ENCODE results near the gene TSG101.

DNA sequence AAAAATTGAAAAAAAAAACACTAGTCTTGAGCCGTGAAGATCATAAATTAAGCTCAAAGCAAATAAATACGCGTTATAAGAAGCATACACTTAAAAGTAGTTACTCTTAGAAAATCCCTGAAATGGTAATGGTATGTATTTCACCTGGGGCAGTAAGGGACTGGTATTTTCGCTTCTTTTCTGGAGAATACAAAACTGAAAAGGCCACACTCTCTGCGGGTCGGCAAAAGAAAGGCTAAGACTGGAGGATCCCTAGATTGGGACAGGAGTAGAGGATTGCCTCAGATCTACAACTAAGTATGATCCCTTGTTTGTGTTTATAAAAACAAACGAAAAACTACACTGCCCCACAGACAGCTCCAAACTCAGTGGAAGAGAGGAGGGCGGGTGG is 617 bp downstream of the TSG101 start:
- TF ChIP-seq, protein P1, sequence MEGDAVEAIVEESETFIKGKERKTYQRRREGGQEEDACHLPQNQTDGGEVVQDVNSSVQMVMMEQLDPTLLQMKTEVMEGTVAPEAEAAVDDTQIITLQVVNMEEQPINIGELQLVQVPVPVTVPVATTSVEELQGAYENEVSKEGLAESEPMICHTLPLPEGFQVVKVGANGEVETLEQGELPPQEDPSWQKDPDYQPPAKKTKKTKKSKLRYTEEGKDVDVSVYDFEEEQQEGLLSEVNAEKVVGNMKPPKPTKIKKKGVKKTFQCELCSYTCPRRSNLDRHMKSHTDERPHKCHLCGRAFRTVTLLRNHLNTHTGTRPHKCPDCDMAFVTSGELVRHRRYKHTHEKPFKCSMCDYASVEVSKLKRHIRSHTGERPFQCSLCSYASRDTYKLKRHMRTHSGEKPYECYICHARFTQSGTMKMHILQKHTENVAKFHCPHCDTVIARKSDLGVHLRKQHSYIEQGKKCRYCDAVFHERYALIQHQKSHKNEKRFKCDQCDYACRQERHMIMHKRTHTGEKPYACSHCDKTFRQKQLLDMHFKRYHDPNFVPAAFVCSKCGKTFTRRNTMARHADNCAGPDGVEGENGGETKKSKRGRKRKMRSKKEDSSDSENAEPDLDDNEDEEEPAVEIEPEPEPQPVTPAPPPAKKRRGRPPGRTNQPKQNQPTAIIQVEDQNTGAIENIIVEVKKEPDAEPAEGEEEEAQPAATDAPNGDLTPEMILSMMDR (optimal IDR thresholded peaks at IDR 0.05 in 1 of 3, IDR thresholded peaks at IDR 0.05 in 1 of 3, conservative IDR thresholded peaks at IDR 0.05 in 1 of 3; ENCODE audit: extremely low read depth in 1 of 3, insufficient read depth in 2 of 3, low read length in 3 of 3): no peak
- no peak for TF ChIP-seq EZH2 (IDR thresholded peaks at IDR 0.05; ENCODE audit: low read length)

All from keratinocyte (primary cell).